Measurements from ENCODE around the gene DPEP2.
"Not testable (repeated sequence)": the region's sequence is repeated elsewhere in the genome, so short reads cannot be mapped to it uniquely, and the experiment has no call there.

The DPEP2 gene

GRCh38 chr16:67998779-67999688, at the start of gene DPEP2:
Gene DPEP2 (minus strand): TSS chr16:67999484. CDS start chr16:67993212, 6,272 bp downstream.
- not testable (repeated sequence) for DNase-seq

GRCh38 chr16:68047987-68048386, 48.7 kb upstream of the DPEP2 start:
- no peak for DNase-seq

GRCh38 chr16:68046106-68046505, 46.8 kb upstream of the DPEP2 start:
- no peak for DNase-seq

GRCh38 chr16:68041783-68042182, 42.5 kb upstream of the DPEP2 start:
- no peak for DNase-seq

- DNase-seq = peak; percentile 65
These were observed 41.4 kb upstream of the DPEP2 start for GRCh38 chr16:68040506-68041288.

GRCh38 chr16:68037841-68038597, 38.7 kb upstream of the DPEP2 start:
- DNase-seq = no peak

GRCh38 chr16:68035227-68035626, 35.9 kb upstream of the DPEP2 start:
- no peak for DNase-seq

GRCh38 chr16:68033101-68033500, 33.8 kb upstream of the DPEP2 start:
- DNase-seq = no peak

GRCh38 chr16:68031951-68032350, 32.7 kb upstream of the DPEP2 start:
- DNase-seq = no peak

- not testable (repeated sequence) for DNase-seq
These were observed 30.8 kb upstream of the DPEP2 start for GRCh38 chr16:68030108-68030507.

- DNase-seq = no peak
These were observed 29.7 kb upstream of the DPEP2 start for GRCh38 chr16:68028996-68029395.

GRCh38 chr16:68022728-68023537, 23.6 kb upstream of the DPEP2 start, which contains the start of the genes DDX28 and DUS2:
Gene DDX28 (minus strand): TSS chr16:68023232. CDS start chr16:68023202, 30 bp downstream.
Gene DUS2 (plus strand): TSS chr16:68023284. CDS start chr16:68038024, 14,740 bp downstream.
- DNase-seq = peak; percentile 80

- DNase-seq = no peak
These were observed 23.0 kb upstream of the DPEP2 start for GRCh38 chr16:68022278-68022727.

GRCh38 chr16:68021490-68021889, 22.2 kb upstream of the DPEP2 start:
- DNase-seq = no peak

GRCh38 chr16:68019167-68019680, 19.9 kb upstream of the DPEP2 start:
- no peak for DNase-seq

- DNase-seq = no peak
These were observed 16.4 kb upstream of the DPEP2 start, which contains the start of gene DPEP2NB for GRCh38 chr16:68015681-68016080. Gene DPEP2NB (minus strand): TSS chr16:68015911. CDS start chr16:68015770, 141 bp downstream.

- DNase-seq = no peak
These were observed 14.2 kb upstream of the DPEP2 start for GRCh38 chr16:68013440-68013839.

- not testable (repeated sequence) for DNase-seq
These were observed 10.6 kb upstream of the DPEP2 start for GRCh38 chr16:68009872-68010271.

GRCh38 chr16:68009157-68009735, 10.0 kb upstream of the DPEP2 start:
- no peak for DNase-seq

- no peak for DNase-seq
These were observed 6.6 kb upstream of the DPEP2 start for GRCh38 chr16:68005786-68006286.

- no peak for DNase-seq
These were observed 5.9 kb upstream of the DPEP2 start for GRCh38 chr16:68005211-68005610.

Data from NCI-H510A treated with DMSO at 0.1 percent for 48 hours (cell line).